ENCODE measurements around the gene ARID4B. TPM values are rescaled to one million over a fixed set of nuclear protein-coding genes. Genes with fewer than 3 reads are reported as not detected.

ARID4B gene
- total and polyA plus RNA-seq, 2 donors (not counting 3 experiments of a cell fraction or from before 2014, with no cell fraction given): 6.7 to 40.7 TPM

DNA sequence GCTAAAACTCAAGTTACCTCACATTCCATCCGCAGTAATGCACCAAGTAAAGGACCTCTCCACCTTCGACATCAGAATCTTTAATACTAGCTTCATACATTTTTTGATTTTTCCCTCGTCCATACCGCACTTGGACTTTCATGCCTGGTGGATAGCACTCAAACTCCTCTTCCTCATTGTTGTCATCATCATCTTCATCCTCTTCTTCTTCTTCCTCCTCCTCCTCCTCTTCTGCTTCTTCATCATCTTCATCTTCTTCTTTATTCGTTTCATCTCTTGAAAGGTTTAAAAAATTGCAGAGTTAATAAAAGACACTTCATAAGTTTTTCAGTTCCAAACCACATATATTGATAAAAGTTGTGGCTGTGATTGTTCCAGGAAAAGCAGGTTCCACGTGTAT lies 114.2 kb downstream of the ARID4B start:
- Histone ChIP-seq H3K4me3 (replicated peaks in 1 of 3; ENCODE audit: insufficient read depth in 1 of 3, low read depth in 1 of 3, low read length in 3 of 3) (no peak overlapping the region), H2AFZ (ENCODE audit: low read depth, low read length) (no peak overlapping the region), H4K20me1 (replicated peaks; ENCODE audit: control insufficient read depth, extremely low read depth, insufficient read depth, low read length) (no peaks in the 10 kb centered on the region), H3K9ac (replicated peaks; ENCODE audit: extremely low read depth, insufficient read depth, low read length) (no peak overlapping the region), H3K9me3 (replicated peaks; ENCODE audit: control insufficient read depth, insufficient read depth, low read length) (no peaks in the 10 kb centered on the region), H3K4me1 (ENCODE audit: control insufficient read depth, extremely low read depth, insufficient read depth, low read length) (no peaks in the 10 kb centered on the region), H3K9me1 (replicated peaks; ENCODE audit: control insufficient read depth, extremely low read depth, insufficient read depth, low read length) (no peaks in the 10 kb centered on the region), H3K27ac (ENCODE audit: insufficient read depth, low read depth, low read length) (no peak overlapping the region), H3K4me2 (ENCODE audit: insufficient read depth, low read length) (no peak overlapping the region), H3K27me3 (ENCODE audit: control insufficient read depth in 2 of 2, insufficient read depth in 2 of 2, low read length in 2 of 2) (no peaks in the 10 kb centered on the region), H3K36me3 (ENCODE audit: control insufficient read depth in 2 of 2, extremely low read depth in 1 of 2, insufficient read depth in 2 of 2, low read length in 2 of 2) (peaks cover 0 to 3% of the 10 kb centered on the region in 2 experiments), H3K79me2 (ENCODE audit: control insufficient read depth, insufficient read depth, low read length) (peaks cover 2% of the 10 kb centered on the region)
- no peak for DNase-seq (ENCODE audit: low read depth, low spot score)
- ChIA-PET CTCF (no interaction called here), POLR2A (interaction anchor here (0.6 kb wide), 1 partner anchor 127 kb away, joined by 4 read pairs; no protein-coding TSS in a partner anchor)
- no peak for FAIRE-seq
- intact Hi-C loops (cut with micrococcal nuclease) (no loop called here), dilution Hi-C loops (cut with MboI; ENCODE audit: extremely low pct_ligation_motif_present, low sequenced_read_pairs) (no loop called here)
- TF ChIP-seq POLR2AphosphoS5 (IDR thresholded peaks at IDR 0.05; ENCODE audit: insufficient read depth, low read depth, low read length): no peak
- TF ChIP-seq CTCF (IDR thresholded peaks at IDR 0.05; ENCODE audit: extremely low read depth in 1 of 2, insufficient read depth in 1 of 2, low read depth in 1 of 2, low read length in 2 of 2): no peak
- TF ChIP-seq POLR2A (IDR thresholded peaks at IDR 0.05; ENCODE audit: low read depth, low read length): no peak
- BruUV-seq (replicated peaks): no TSS peak

DNA sequence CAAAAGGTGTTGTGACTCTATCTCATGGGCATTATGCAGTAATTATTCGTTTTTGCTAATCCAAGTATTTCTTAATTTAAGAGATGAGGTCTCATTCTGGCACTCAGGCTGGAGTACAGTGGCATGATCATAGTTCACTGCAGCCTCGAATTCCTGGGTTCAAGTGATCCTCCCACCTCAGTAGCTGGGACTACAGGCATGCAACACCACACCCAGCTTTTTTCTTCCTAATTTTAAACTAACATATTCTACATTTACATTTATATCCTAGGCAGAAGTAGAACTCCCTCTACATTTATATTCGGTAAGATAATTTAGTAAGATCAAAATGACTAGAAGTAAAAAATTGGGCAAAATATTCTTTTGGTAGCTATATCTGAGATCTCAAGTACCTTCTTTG lies 116.5 kb downstream of the ARID4B start:
- Histone ChIP-seq H3K36me3 (ENCODE audit: control insufficient read depth in 2 of 2, extremely low read depth in 1 of 2, insufficient read depth in 2 of 2, low read length in 2 of 2) (peaks cover 2 to 5% of the 10 kb centered on the region in 2 experiments), H3K27ac (ENCODE audit: insufficient read depth, low read depth, low read length) (no peak overlapping the region), H3K9ac (replicated peaks; ENCODE audit: extremely low read depth, insufficient read depth, low read length) (no peak overlapping the region), H3K27me3 (ENCODE audit: control insufficient read depth in 2 of 2, insufficient read depth in 2 of 2, low read length in 2 of 2) (no peaks in the 10 kb centered on the region), H3K9me1 (replicated peaks; ENCODE audit: control insufficient read depth, extremely low read depth, insufficient read depth, low read length) (no peaks in the 10 kb centered on the region), H3K4me1 (ENCODE audit: control insufficient read depth, extremely low read depth, insufficient read depth, low read length) (no peaks in the 10 kb centered on the region), H3K79me2 (ENCODE audit: control insufficient read depth, insufficient read depth, low read length) (no peaks in the 10 kb centered on the region), H3K4me3 (replicated peaks in 1 of 3; ENCODE audit: insufficient read depth in 1 of 3, low read depth in 1 of 3, low read length in 3 of 3) (no peak overlapping the region), H3K4me2 (ENCODE audit: insufficient read depth, low read length) (no peak overlapping the region), H3K9me3 (replicated peaks; ENCODE audit: control insufficient read depth, insufficient read depth, low read length) (no peaks in the 10 kb centered on the region), H4K20me1 (replicated peaks; ENCODE audit: control insufficient read depth, extremely low read depth, insufficient read depth, low read length) (no peaks in the 10 kb centered on the region), H2AFZ (ENCODE audit: low read depth, low read length) (no peak overlapping the region)
- no peak for TF ChIP-seq POLR2AphosphoS5 (IDR thresholded peaks at IDR 0.05; ENCODE audit: insufficient read depth, low read depth, low read length)
- TF ChIP-seq MYC (IDR thresholded peaks at IDR 0.05; ENCODE audit: low read depth, low read length): no peak
- no peak for TF ChIP-seq FOS (IDR thresholded peaks at IDR 0.05; ENCODE audit: borderline replicate concordance, insufficient read depth, low read length)
- TF ChIP-seq JUN (IDR thresholded peaks at IDR 0.05; ENCODE audit: borderline replicate concordance, insufficient read depth, insufficient read length, low read depth): no peak
- TF ChIP-seq POLR2A (IDR thresholded peaks at IDR 0.05; ENCODE audit: low read depth, low read length): no peak
- no peak for TF ChIP-seq EZH2 (IDR thresholded peaks at IDR 0.05; ENCODE audit: borderline replicate concordance, low read depth, low read length, severe bottlenecking)
- no peak for TF ChIP-seq GATA2 (IDR thresholded peaks at IDR 0.05; ENCODE audit: insufficient read depth, insufficient read length, low read depth, low read length)
- no peak for TF ChIP-seq CTCF (IDR thresholded peaks at IDR 0.05; ENCODE audit: extremely low read depth in 1 of 2, insufficient read depth in 1 of 2, low read depth in 1 of 2, low read length in 2 of 2)
- TF ChIP-seq, protein P1, sequence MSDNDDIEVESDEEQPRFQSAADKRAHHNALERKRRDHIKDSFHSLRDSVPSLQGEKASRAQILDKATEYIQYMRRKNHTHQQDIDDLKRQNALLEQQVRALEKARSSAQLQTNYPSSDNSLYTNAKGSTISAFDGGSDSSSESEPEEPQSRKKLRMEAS (IDR thresholded peaks at IDR 0.05; ENCODE audit: insufficient read depth, insufficient read length): no peak
- no TSS peak for BruUV-seq (replicated peaks)
- FAIRE-seq: no peak
- dilution Hi-C loops (cut with MboI; ENCODE audit: extremely low pct_ligation_motif_present, low sequenced_read_pairs): no loop called here
- intact Hi-C loops (cut with micrococcal nuclease): no loop called here
- ChIA-PET CTCF (interaction anchor here (0.7 to 0.8 kb wide), 3 partner anchors 16 to 39 kb away, joined by 3 read pairs; no protein-coding TSS in a partner anchor), POLR2A (interaction anchor here (0.6 kb wide), 1 partner anchor 67 kb away, joined by 4 read pairs; no protein-coding TSS in a partner anchor)
- DNase-seq (ENCODE audit: low read depth, low spot score): no peak
